Right lobe of liver (tissue), 4 donors: ENCODE results near the gene XPO4.

ENCODE experiments used
- CTCF ChIP-seq, 4 donors: fragments of 200-600 bp in 3 of 4; fragments of 450-650 bp in 1 of 4; IDR thresholded peaks; one replicate each; pipeline versions ENCODE4 v1.5.1 to v1.8.0; 2016 to 2022; ENCODE audit warnings: antibody characterized with exemption in 4 of 4, mild to moderate bottlenecking in 2 of 4
- POLR2A ChIP-seq: fragments of 450-650 bp; IDR thresholded peaks from one replicate; pipeline ENCODE4 v1.6.1; 2017; ENCODE audit warnings: antibody characterized with exemption, mild to moderate bottlenecking
- donor health status: DM: no; HTN: no; CAD: no.
- donor health status: DM: no; HTN: no; CAD: no.
- donor health status: DM: no; HTN: yes; CAD: no.

GRCh38 chr13:20772401-20773131 is 130.0 kb downstream of the XPO4 start:
- no peak for TF ChIP-seq POLR2A
- TF ChIP-seq CTCF (IDR thresholded peaks at IDR 0.05), result no peak
